H9 (cell line): ENCODE results near the gene WNT7B. TPM values are rescaled to one million over a fixed set of nuclear protein-coding genes. Genes with fewer than 3 reads are reported as not detected.

ENCODE experiments used
- DNase-seq: peaks from one replicate; pipeline ENCODE4 v3.0.0-alpha.2; 2017
- H2AFZ ChIP-seq: one replicate; pipeline ENCODE4 v1.6.1; 2013; ENCODE audit warnings: mild to moderate bottlenecking, low read length, control low read depth, moderate library complexity
- H2AK5ac ChIP-seq: 2 replicates; pipeline ENCODE4 v1.6.1; 2013; ENCODE audit warnings: low read length, control low read depth, mixed read lengths; ENCODE audit not compliant: insufficient read length
- H2BK120ac ChIP-seq: one replicate; pipeline ENCODE4 v1.6.1; 2013; ENCODE audit warnings: low read depth, mild to moderate bottlenecking, low read length, control low read depth, inconsistent platforms; ENCODE audit not compliant: poor library complexity, severe bottlenecking
- H2BK12ac ChIP-seq: 2 replicates; pipeline ENCODE4 v1.6.1; 2013; ENCODE audit warnings: low read length, control low read depth, mixed read lengths, low read depth; ENCODE audit not compliant: insufficient read length
- H2BK15ac ChIP-seq: 2 replicates; pipeline ENCODE4 v1.6.1; 2013; ENCODE audit warnings: low read depth, low read length, control low read depth
- H2BK20ac ChIP-seq: one replicate; pipeline ENCODE4 v1.6.1; 2013; ENCODE audit warnings: low read depth, mild to moderate bottlenecking, low read length, control low read depth, inconsistent platforms; ENCODE audit not compliant: poor library complexity, severe bottlenecking
- H2BK5ac ChIP-seq: 2 replicates; pipeline ENCODE4 v1.6.1; 2013; ENCODE audit warnings: low read length, control low read depth, mixed read lengths; ENCODE audit not compliant: insufficient read length
- H3K14ac ChIP-seq: 2 replicates; pipeline ENCODE4 v1.6.1; 2013; ENCODE audit warnings: low read length, control low read depth; ENCODE audit not compliant: insufficient read depth
- H3K18ac ChIP-seq: 2 replicates; pipeline ENCODE4 v1.6.1; 2013; ENCODE audit warnings: low read depth, mild to moderate bottlenecking, mixed read lengths, low read length, control low read depth; ENCODE audit not compliant: insufficient read length
- H3K23ac ChIP-seq: 2 replicates; pipeline ENCODE4 v1.6.1; 2013; ENCODE audit warnings: low read length, control low read depth, mixed read lengths, low read depth; ENCODE audit not compliant: insufficient read length
- H3K23me2 ChIP-seq: 2 replicates; pipeline ENCODE4 v1.6.1; 2013; ENCODE audit warnings: low read depth, mild to moderate bottlenecking, mixed read lengths, low read length, control low read depth; ENCODE audit not compliant: insufficient read length, poor library complexity, severe bottlenecking
- H3K27ac ChIP-seq: 2 replicates; pipeline ENCODE4 v1.5.1; 2013; ENCODE audit warnings: low read length, control low read depth, mixed read lengths, low read depth; ENCODE audit not compliant: insufficient read length
- H3K27me3 ChIP-seq: 2 replicates; pipeline ENCODE4 v1.6.1; 2013; ENCODE audit warnings: low read length, control low read depth, inconsistent platforms; ENCODE audit not compliant: insufficient read depth
- H3K4ac ChIP-seq: 2 replicates; pipeline ENCODE4 v1.6.1; 2013; ENCODE audit warnings: low read depth, mild to moderate bottlenecking, control low read depth, inconsistent platforms, low read length, moderate library complexity
- H3K4me1 ChIP-seq: 2 replicates; pipeline ENCODE4 v1.6.1; 2013; ENCODE audit warnings: low read length, control low read depth, inconsistent platforms; ENCODE audit not compliant: insufficient read depth
- H3K4me2 ChIP-seq: 2 replicates; pipeline ENCODE4 v1.6.1; 2013; ENCODE audit warnings: low read length, control low read depth, mixed read lengths; ENCODE audit not compliant: insufficient read length, insufficient read depth
- H3K56ac ChIP-seq: 2 replicates; pipeline ENCODE4 v1.6.1; 2013; ENCODE audit warnings: low read depth, mild to moderate bottlenecking, mixed read lengths, low read length, control low read depth; ENCODE audit not compliant: insufficient read length
- H3K79me1 ChIP-seq: 2 replicates; pipeline ENCODE4 v1.6.1; 2013; ENCODE audit warnings: low read depth, mild to moderate bottlenecking, moderate library complexity, low read length, control low read depth, inconsistent platforms; ENCODE audit not compliant: insufficient read depth, poor library complexity, severe bottlenecking
- H3K79me2 ChIP-seq: 2 replicates; pipeline ENCODE4 v1.6.1; 2013; ENCODE audit warnings: low read length, control low read depth, inconsistent platforms; ENCODE audit not compliant: insufficient read depth
- H3K9ac ChIP-seq: 2 replicates; pipeline ENCODE4 v1.6.1; 2013; ENCODE audit warnings: low read length, control low read depth, mixed read lengths; ENCODE audit not compliant: insufficient read length; ENCODE audit errors: extremely low read depth
- H3K9me3 ChIP-seq: one replicate; pipeline ENCODE4 v1.6.1; 2013; ENCODE audit warnings: low read depth, low read length, inconsistent platforms; ENCODE audit not compliant: control insufficient read depth
- H3T11ph ChIP-seq: one replicate; pipeline ENCODE4 v1.6.1; 2013; ENCODE audit warnings: mild to moderate bottlenecking, low read length, control low read depth, inconsistent platforms
- H4K20me1 ChIP-seq: one replicate; pipeline ENCODE4 v1.6.1; 2013; ENCODE audit not compliant: control insufficient read depth, insufficient read length, insufficient read depth
- H4K5ac ChIP-seq: 2 replicates; pipeline ENCODE4 v1.6.1; 2013; ENCODE audit warnings: low read depth, mild to moderate bottlenecking, mixed read lengths, low read length, control low read depth; ENCODE audit not compliant: insufficient read length
- H4K8ac ChIP-seq: replicated peaks from 2 replicates; pipeline ENCODE4 v1.6.1; 2013; ENCODE audit warnings: low read length, control low read depth, mixed read lengths, low read depth; ENCODE audit not compliant: insufficient read length
- H4K91ac ChIP-seq: 2 replicates; pipeline ENCODE4 v1.6.1; 2013; ENCODE audit warnings: low read depth, mild to moderate bottlenecking, moderate library complexity, mixed read lengths, low read length, control low read depth; ENCODE audit not compliant: insufficient read length
- H3K27ac Mint-ChIP-seq, 3 experiments: 2 replicates in 2 of 3; 3 replicates in 1 of 3; pipeline ENCODE4 v1.8.0; 2020 to 2021; ENCODE audit warnings: mixed read lengths in 3 of 3, mild to moderate bottlenecking in 1 of 3, moderate library complexity in 1 of 3
- H3K27me3 Mint-ChIP-seq: 2 replicates; pipeline ENCODE4 v1.8.0; 2021; ENCODE audit warnings: low read depth, mild to moderate bottlenecking, moderate library complexity, mixed read lengths
- H3K36me3 Mint-ChIP-seq, 3 experiments: 2 replicates in 2 of 3; 3 replicates in 1 of 3; pipeline ENCODE4 v1.8.0; 2020 to 2021; ENCODE audit warnings: low read depth in 3 of 3, mixed read lengths in 3 of 3; ENCODE audit not compliant: insufficient read depth in 1 of 3
- H3K4me1 Mint-ChIP-seq, 2 experiments: 2 replicates each; pipeline ENCODE4 v1.8.0; 2020; ENCODE audit warnings: mixed read lengths in 2 of 2
- H3K4me3 Mint-ChIP-seq, 2 experiments: 2 replicates in 1 of 2; 3 replicates in 1 of 2; pipeline ENCODE4 v1.8.0; 2020 to 2021; ENCODE audit warnings: mild to moderate bottlenecking in 2 of 2, mixed read lengths in 2 of 2, moderate library complexity in 1 of 2
- H3K9me3 Mint-ChIP-seq, 2 experiments: 2 replicates in 1 of 2; 3 replicates in 1 of 2; pipeline ENCODE4 v1.8.0; 2020; ENCODE audit warnings: mild to moderate bottlenecking in 2 of 2, mixed read lengths in 2 of 2, moderate library complexity in 1 of 2
- CTCF ChIP-seq: fragments of 200-600 bp; sonication (generic); conservative IDR thresholded peaks from 3 replicates; pipeline ENCODE4 v1.8.0; 2021; ENCODE audit warnings: antibody characterized with exemption, mild to moderate bottlenecking
- WGBS: extraction: QIAGEN DNeasy Blood & Tissue Kit; methylation state at CpG from one replicate; pipeline ENCODE4 v1.1.7; 2013; ENCODE audit warnings: missing lambda C conversion rate, low lambda C conversion rate, mixed read lengths; ENCODE audit not compliant: insufficient read length; ENCODE audit errors: extremely low coverage; 5-methylcytosine and 5-hydroxymethylcytosine counted together
- total RNA-seq: library from RNA; stranded (reverse); gene quantifications from 2 replicates; pipeline ENCODE4 v1.2.1, GENCODE V29; 2021

Gene WNT7B
- total RNA-seq, 1 experiment from 2014 or later = 0.09 TPM

- TF ChIP-seq CTCF = no peak
- no peak overlapping the region for H3K18ac ChIP-seq
- H3K79me2 ChIP-seq = no peaks in the 10 kb centered on the region
- H3K27ac ChIP-seq = no peak overlapping the region
- Mint-ChIP-seq H3K4me3 (no peak overlapping the region), H3K27me3 (peaks cover 76% of the 10 kb centered on the region), H3K27ac (no peak overlapping the region), H3K36me3 (peaks cover 0 to 2% (median 0%) of the 10 kb centered on the region in 3 experiments; a peak in 1 of 7 replicates), H3K4me1 (peaks cover 27 to 52% of the 10 kb centered on the region in 2 experiments), H3K9me3 (peaks cover 2 to 9% of the 10 kb centered on the region in 2 experiments; a peak in 4 of 5 replicates)
- no peak overlapping the region for H4K8ac ChIP-seq
- H3K56ac ChIP-seq = no peak overlapping the region
- no peak for DNase-seq
- H3K9ac ChIP-seq = no peak overlapping the region
- no peak overlapping the region for H3T11ph ChIP-seq
- H4K91ac ChIP-seq = no peak overlapping the region
- no peaks in the 10 kb centered on the region for H3K79me1 ChIP-seq
- H2BK12ac ChIP-seq = no peak overlapping the region
- H3K4me1 ChIP-seq = no peaks in the 10 kb centered on the region
- no peak overlapping the region for H3K14ac ChIP-seq
- H2AK5ac ChIP-seq = no peak overlapping the region
- no peaks in the 10 kb centered on the region for H4K20me1 ChIP-seq
- H2BK120ac ChIP-seq = no peak overlapping the region
- WGBS = no CpG with 5 or more reads among the region's 21 CpGs
- H4K5ac ChIP-seq = no peak overlapping the region
- H3K23ac ChIP-seq = no peak overlapping the region
- no peak overlapping the region for H3K4ac ChIP-seq
- peaks cover 7% of the 10 kb centered on the region for H3K23me2 ChIP-seq
- H3K27me3 ChIP-seq = peaks cover 41% of the 10 kb centered on the region
- H2BK20ac ChIP-seq = no peak overlapping the region
- no peak overlapping the region for H3K4me2 ChIP-seq
- peaks cover 5% of the 10 kb centered on the region for H3K9me3 ChIP-seq
- H2BK15ac ChIP-seq = no peak overlapping the region
- no peak overlapping the region for H2AFZ ChIP-seq
- no peak overlapping the region for H2BK5ac ChIP-seq
Measured at GRCh38 chr22:45968751-45969413, 8.1 kb downstream of the WNT7B start.
